ENCODE results near the gene IL1B.

Gene IL1B

GRCh38 chr2:112849956-112850355 is 13.4 kb upstream of the IL1B start:
- no peaks in the 10 kb centered on the region for H3K36me3 ChIP-seq (ENCODE audit: control insufficient read depth, insufficient read depth, low read length)
- no peak overlapping the region for H3K27ac ChIP-seq (ENCODE audit: low read length)
- no peaks in the 10 kb centered on the region for H3K27me3 ChIP-seq (ENCODE audit: control insufficient read depth, insufficient read depth, low read length)
- no peak overlapping the region for H3K4me3 ChIP-seq (ENCODE audit: low read length)
- WGBS (ENCODE audit: insufficient coverage, insufficient read length): no CpG with 5 or more reads among the region's 11 CpGs
- H3K9me3 ChIP-seq (ENCODE audit: control insufficient read depth, insufficient read depth, low read length): no peaks in the 10 kb centered on the region
- DNase-seq (ENCODE audit: low read depth, low spot score): no peak
- H3K4me1 ChIP-seq (ENCODE audit: control insufficient read depth, insufficient read depth, low read length): peaks cover 4% of the 10 kb centered on the region; the same call in 1 of the 2 replicates

GRCh38 chr2:112848833-112849232 is 12.3 kb upstream of the IL1B start:
- WGBS (ENCODE audit: insufficient coverage, insufficient read length): no CpG with 5 or more reads among the region's 1 CpG
- no peak overlapping the region for H3K27ac ChIP-seq (ENCODE audit: low read length)
- peaks cover 4% of the 10 kb centered on the region; the same call in 1 of the 2 replicates for H3K4me1 ChIP-seq (ENCODE audit: control insufficient read depth, insufficient read depth, low read length)
- H3K9me3 ChIP-seq (ENCODE audit: control insufficient read depth, insufficient read depth, low read length): no peaks in the 10 kb centered on the region
- H3K4me3 ChIP-seq (ENCODE audit: low read length): no peak overlapping the region
- no peaks in the 10 kb centered on the region for H3K36me3 ChIP-seq (ENCODE audit: control insufficient read depth, insufficient read depth, low read length)
- no peak for DNase-seq (ENCODE audit: low read depth, low spot score)
- no peaks in the 10 kb centered on the region for H3K27me3 ChIP-seq (ENCODE audit: control insufficient read depth, insufficient read depth, low read length)

GRCh38 chr2:112846031-112846430 is 9.5 kb upstream of the IL1B start:
- Histone ChIP-seq H3K4me3 (ENCODE audit: low read length) (no peak overlapping the region), H3K4me1 (ENCODE audit: control insufficient read depth, insufficient read depth, low read length) (peaks cover 4% of the 10 kb centered on the region; the same call in 1 of the 2 replicates), H3K9me3 (ENCODE audit: control insufficient read depth, insufficient read depth, low read length) (no peaks in the 10 kb centered on the region), H3K27ac (ENCODE audit: low read length) (no peak overlapping the region), H3K36me3 (ENCODE audit: control insufficient read depth, insufficient read depth, low read length) (no peaks in the 10 kb centered on the region), H3K27me3 (ENCODE audit: control insufficient read depth, insufficient read depth, low read length) (no peaks in the 10 kb centered on the region)
- WGBS (ENCODE audit: insufficient coverage, insufficient read length): no CpG with 5 or more reads among the region's 6 CpGs
- DNase-seq (ENCODE audit: low read depth, low spot score): no peak

- WGBS (ENCODE audit: insufficient coverage, insufficient read length): no CpG with 5 or more reads among the region's 2 CpGs
- H3K36me3 ChIP-seq (ENCODE audit: control insufficient read depth, insufficient read depth, low read length): no peaks in the 10 kb centered on the region
- no peak overlapping the region for H3K4me3 ChIP-seq (ENCODE audit: low read length)
- no peaks in the 10 kb centered on the region for H3K27me3 ChIP-seq (ENCODE audit: control insufficient read depth, insufficient read depth, low read length)
- DNase-seq (ENCODE audit: low read depth, low spot score): no peak
- H3K4me1 ChIP-seq (ENCODE audit: control insufficient read depth, insufficient read depth, low read length): peaks cover 1% of the 10 kb centered on the region; the same call in 1 of the 2 replicates
- no peak overlapping the region for H3K27ac ChIP-seq (ENCODE audit: low read length)
- no peaks in the 10 kb centered on the region for H3K9me3 ChIP-seq (ENCODE audit: control insufficient read depth, insufficient read depth, low read length)
These were observed 7.3 kb upstream of the IL1B start for GRCh38 chr2:112843836-112844235.

GRCh38 chr2:112843288-112843687 is 6.7 kb upstream of the IL1B start:
- H3K27me3 ChIP-seq (ENCODE audit: control insufficient read depth, insufficient read depth, low read length): no peaks in the 10 kb centered on the region
- H3K9me3 ChIP-seq (ENCODE audit: control insufficient read depth, insufficient read depth, low read length): no peaks in the 10 kb centered on the region
- WGBS (ENCODE audit: insufficient coverage, insufficient read length): no CpG with 5 or more reads among the region's 2 CpGs
- no peaks in the 10 kb centered on the region for H3K4me1 ChIP-seq (ENCODE audit: control insufficient read depth, insufficient read depth, low read length)
- no peak overlapping the region for H3K27ac ChIP-seq (ENCODE audit: low read length)
- DNase-seq (ENCODE audit: low read depth, low spot score): no peak
- H3K4me3 ChIP-seq (ENCODE audit: low read length): no peak overlapping the region
- H3K36me3 ChIP-seq (ENCODE audit: control insufficient read depth, insufficient read depth, low read length): no peaks in the 10 kb centered on the region

- Histone ChIP-seq H3K4me1 (ENCODE audit: control insufficient read depth, insufficient read depth, low read length) (no peaks in the 10 kb centered on the region), H3K9me3 (ENCODE audit: control insufficient read depth, insufficient read depth, low read length) (no peaks in the 10 kb centered on the region), H3K27me3 (ENCODE audit: control insufficient read depth, insufficient read depth, low read length) (no peaks in the 10 kb centered on the region), H3K4me3 (ENCODE audit: low read length) (no peak overlapping the region), H3K36me3 (ENCODE audit: control insufficient read depth, insufficient read depth, low read length) (no peaks in the 10 kb centered on the region), H3K27ac (ENCODE audit: low read length) (no peak overlapping the region)
- no peak for DNase-seq (ENCODE audit: low read depth, low spot score)
- no CpG with 5 or more reads among the region's 5 CpGs for WGBS (ENCODE audit: insufficient coverage, insufficient read length)
These were observed 4.9 kb upstream of the IL1B start for GRCh38 chr2:112841295-112842044.

GRCh38 chr2:112840068-112840445 is 3.5 kb upstream of the IL1B start:
- Histone ChIP-seq H3K27me3 (ENCODE audit: control insufficient read depth, insufficient read depth, low read length) (no peaks in the 10 kb centered on the region), H3K9me3 (ENCODE audit: control insufficient read depth, insufficient read depth, low read length) (no peaks in the 10 kb centered on the region), H3K27ac (ENCODE audit: low read length) (no peak overlapping the region), H3K36me3 (ENCODE audit: control insufficient read depth, insufficient read depth, low read length) (no peaks in the 10 kb centered on the region), H3K4me3 (ENCODE audit: low read length) (no peak overlapping the region), H3K4me1 (ENCODE audit: control insufficient read depth, insufficient read depth, low read length) (no peaks in the 10 kb centered on the region)
- no CpG with 5 or more reads among the region's 1 CpG for WGBS (ENCODE audit: insufficient coverage, insufficient read length)
- no peak for DNase-seq (ENCODE audit: low read depth, low spot score)

- Histone ChIP-seq H3K4me3 (ENCODE audit: low read length) (no peak overlapping the region), H3K27me3 (ENCODE audit: control insufficient read depth, insufficient read depth, low read length) (no peaks in the 10 kb centered on the region), H3K9me3 (ENCODE audit: control insufficient read depth, insufficient read depth, low read length) (no peaks in the 10 kb centered on the region), H3K36me3 (ENCODE audit: control insufficient read depth, insufficient read depth, low read length) (no peaks in the 10 kb centered on the region), H3K4me1 (ENCODE audit: control insufficient read depth, insufficient read depth, low read length) (no peaks in the 10 kb centered on the region), H3K27ac (ENCODE audit: low read length) (no peak overlapping the region)
- no peak for DNase-seq (ENCODE audit: low read depth, low spot score)
- no CpG with 5 or more reads among the region's 9 CpGs for WGBS (ENCODE audit: insufficient coverage, insufficient read length)
These were observed 3.0 kb upstream of the IL1B start for GRCh38 chr2:112839407-112840067.

GRCh38 chr2:112836163-112836560 is 417 bp downstream of the IL1B start:
- no peaks in the 10 kb centered on the region; the same call in 1 of the 2 replicates for H3K27me3 ChIP-seq (ENCODE audit: control insufficient read depth, insufficient read depth, low read length)
- no peaks in the 10 kb centered on the region for H3K4me1 ChIP-seq (ENCODE audit: control insufficient read depth, insufficient read depth, low read length)
- no peak overlapping the region for H3K4me3 ChIP-seq (ENCODE audit: low read length)
- WGBS (ENCODE audit: insufficient coverage, insufficient read length): no CpG with 5 or more reads among the region's 5 CpGs
- no peaks in the 10 kb centered on the region for H3K9me3 ChIP-seq (ENCODE audit: control insufficient read depth, insufficient read depth, low read length)
- H3K36me3 ChIP-seq (ENCODE audit: control insufficient read depth, insufficient read depth, low read length): no peaks in the 10 kb centered on the region
- no peak for DNase-seq (ENCODE audit: low read depth, low spot score)
- no peak overlapping the region for H3K27ac ChIP-seq (ENCODE audit: low read length)

- Histone ChIP-seq H3K4me1 (ENCODE audit: control insufficient read depth, insufficient read depth, low read length) (no peaks in the 10 kb centered on the region), H3K4me3 (ENCODE audit: low read length) (no peak overlapping the region), H3K27ac (ENCODE audit: low read length) (no peak overlapping the region), H3K27me3 (ENCODE audit: control insufficient read depth, insufficient read depth, low read length) (no peaks in the 10 kb centered on the region; the same call in 1 of the 2 replicates), H3K9me3 (ENCODE audit: control insufficient read depth, insufficient read depth, low read length) (no peaks in the 10 kb centered on the region), H3K36me3 (ENCODE audit: control insufficient read depth, insufficient read depth, low read length) (no peaks in the 10 kb centered on the region)
- DNase-seq (ENCODE audit: low read depth, low spot score): no peak
- WGBS (ENCODE audit: insufficient coverage, insufficient read length): no CpG with 5 or more reads among the region's 1 CpG
These were observed 930 bp downstream of the IL1B start for GRCh38 chr2:112835536-112836162.
